Colon (tissue), 2 donors: Measurements from ENCODE around the gene HSPBP1.

Experiments
- FAIRE-seq: peaks from 2 replicates; lab custom pipeline; 2012; peaks lifted over from hg19 to GRCh38; lab: Jason Lieb, UNC
- donor health status: control.
- donor health status: control.

Gene HSPBP1

GRCh38 chr19:55275851-55276719 lies 3.8 kb downstream of the HSPBP1 start:
- no peak for FAIRE-seq

GRCh38 chr19:55273978-55274707 lies 5.8 kb downstream of the HSPBP1 start:
- FAIRE-seq, result no peak

- no peak for FAIRE-seq
Measured at GRCh38 chr19:55272142-55272541, 7.8 kb downstream of the HSPBP1 start.

GRCh38 chr19:55270172-55270942 lies 9.6 kb downstream of the HSPBP1 start:
- FAIRE-seq, result no peak

GRCh38 chr19:55269299-55269698 lies 10.6 kb downstream of the HSPBP1 start:
- FAIRE-seq, result no peak

GRCh38 chr19:55266840-55267239 lies 13.1 kb downstream of the HSPBP1 start:
- no peak for FAIRE-seq

- no peak for FAIRE-seq
Measured at GRCh38 chr19:55266404-55266803, 13.5 kb downstream of the HSPBP1 start.

- no peak for FAIRE-seq
Measured at GRCh38 chr19:55265723-55266386, 14.1 kb downstream of the HSPBP1 start.

GRCh38 chr19:55265173-55265572 lies 14.7 kb downstream of the HSPBP1 start:
- no peak for FAIRE-seq

- FAIRE-seq, result no peak
Measured at GRCh38 chr19:55264531-55264930, 15.4 kb downstream of the HSPBP1 start.

GRCh38 chr19:55262359-55262758 lies 17.6 kb downstream of the HSPBP1 start:
- FAIRE-seq, result no peak

- no peak for FAIRE-seq
Measured at GRCh38 chr19:55261671-55262126, 18.2 kb downstream of the HSPBP1 start.

- no peak for FAIRE-seq
Measured at GRCh38 chr19:55259540-55260210, 20.2 kb downstream of the HSPBP1 start.

- FAIRE-seq, result no peak
Measured at GRCh38 chr19:55258828-55259539, 20.9 kb downstream of the HSPBP1 start, which contains the start of gene PPP6R1. TSS of gene PPP6R1 (minus strand) at chr19:55259017. CDS start at chr19:55247103, 11,914 bp downstream.

GRCh38 chr19:55258476-55258827 lies 21.5 kb downstream of the HSPBP1 start:
- FAIRE-seq, result no peak

- FAIRE-seq, result no peak
Measured at GRCh38 chr19:55257461-55258420, 22.2 kb downstream of the HSPBP1 start.

GRCh38 chr19:55256562-55257460 lies 23.1 kb downstream of the HSPBP1 start:
- FAIRE-seq, result no peak
